ENCODE data around the gene MS4A10. TPM values are rescaled to one million over a fixed set of nuclear protein-coding genes. Genes with fewer than 3 reads are reported as not detected.
A peak's percentile ranks its signal among the peaks of the same experiment; 100 is the strongest.
"Not testable (repeated sequence)": the region's sequence is repeated elsewhere in the genome, so short reads cannot be mapped to it uniquely, and the experiment has no call there.

The MS4A10 gene
- total RNA-seq, 3 donors from 2014 or later = 1.2 TPM; not detected in 2

- TF ChIP-seq CTCF (IDR thresholded peaks at IDR 0.05) = no peak
- Histone ChIP-seq H3K36me3 (ENCODE audit: low read depth) (no peaks in the 10 kb centered on the region), H3K9me3 (no peaks in the 10 kb centered on the region), H3K4me1 (ENCODE audit: low read depth) (no peaks in the 10 kb centered on the region), H3K4me3 (no peak within 1 kb of the TSS)
- intact Hi-C loops (cut with DNase I, micrococcal nuclease) = loop anchor here in 1 of 2 donors (2.0 kb wide), 1 partner anchor 56 kb away; no protein-coding TSS in a partner anchor
- DNase-seq (peak in 1 of 3 donors; percentile 28), ATAC-seq (peak; percentile 64)
Observed at GRCh38 chr11:60756307-60757032, 28.7 kb upstream of the MS4A10 start, which contains the start of gene MS4A15. Gene MS4A15, plus strand, starts transcription at chr11:60756867. Its CDS starts 6,867 bp downstream, at chr11:60763734.

GRCh38 chr11:60757231-60757800 lies 27.8 kb upstream of the MS4A10 start:
- H3K4me3 ChIP-seq = no peak overlapping the region
- ATAC-seq (no peak), DNase-seq (no peak)
- TF ChIP-seq CTCF (IDR thresholded peaks at IDR 0.05) = no peak
- intact Hi-C loops (cut with DNase I, micrococcal nuclease) = loop anchor here in 1 of 2 donors (2.0 kb wide), 1 partner anchor 57 kb away; no protein-coding TSS in a partner anchor
- no peaks in the 10 kb centered on the region for H3K36me3 ChIP-seq (ENCODE audit: low read depth)
- H3K4me1 ChIP-seq (ENCODE audit: low read depth) = no peaks in the 10 kb centered on the region
- H3K9me3 ChIP-seq = no peaks in the 10 kb centered on the region

- DNase-seq; H3K4me1 ChIP-seq (ENCODE audit: low read depth); intact Hi-C loops (cut with DNase I, micrococcal nuclease); H3K9me3 ChIP-seq; H3K4me3 ChIP-seq; ATAC-seq; H3K36me3 ChIP-seq (ENCODE audit: low read depth): not testable (repeated sequence)
Observed at GRCh38 chr11:60758671-60759070, 26.5 kb upstream of the MS4A10 start.

GRCh38 chr11:60759438-60760225 lies 25.5 kb upstream of the MS4A10 start:
- ATAC-seq; intact Hi-C loops (cut with DNase I, micrococcal nuclease); H3K4me1 ChIP-seq (ENCODE audit: low read depth); H3K9me3 ChIP-seq; H3K4me3 ChIP-seq; DNase-seq; H3K36me3 ChIP-seq (ENCODE audit: low read depth): not testable (repeated sequence)

GRCh38 chr11:60761436-60762190 lies 23.5 kb upstream of the MS4A10 start:
- ATAC-seq (no peak), DNase-seq (no peak)
- Histone ChIP-seq H3K4me3 (no peak overlapping the region), H3K9me3 (no peaks in the 10 kb centered on the region), H3K4me1 (ENCODE audit: low read depth) (no peaks in the 10 kb centered on the region), H3K36me3 (ENCODE audit: low read depth) (no peaks in the 10 kb centered on the region)
- intact Hi-C loops (cut with DNase I, micrococcal nuclease) = no loop called here
- TF ChIP-seq CTCF (IDR thresholded peaks at IDR 0.05) = no peak
